GM19240 (cell line): ENCODE results near the gene PIRT.

Experiments used
- DNase-seq: peaks from one replicate; pipeline ENCODE4 v3.0.0; 2011; ENCODE audit warnings: low spot score; ENCODE audit not compliant: insufficient read length

Gene PIRT

GRCh38 chr17:10821770-10822169, 16.1 kb downstream of the PIRT start:
- no peak for DNase-seq

- no peak for DNase-seq
Observed at GRCh38 chr17:10821054-10821453, 16.8 kb downstream of the PIRT start.

- no peak for DNase-seq
Observed at GRCh38 chr17:10815319-10815718, 22.6 kb downstream of the PIRT start.

- DNase-seq, result no peak
Observed at GRCh38 chr17:10814075-10814474, 23.8 kb downstream of the PIRT start.

GRCh38 chr17:10812674-10813073, 25.2 kb downstream of the PIRT start:
- DNase-seq, result no peak

- DNase-seq, result no peak
Observed at GRCh38 chr17:10809605-10810004, 28.3 kb downstream of the PIRT start.

GRCh38 chr17:10807704-10808128, 30.2 kb downstream of the PIRT start:
- DNase-seq, result no peak

GRCh38 chr17:10806545-10807262, 31.2 kb downstream of the PIRT start:
- DNase-seq, result no peak

GRCh38 chr17:10805911-10806310, 32.0 kb downstream of the PIRT start:
- no peak for DNase-seq

- DNase-seq, result no peak
Observed at GRCh38 chr17:10804546-10804945, 33.3 kb downstream of the PIRT start.

GRCh38 chr17:10803830-10804475, 33.9 kb downstream of the PIRT start, which contains the start of gene TMEM238L:
TSS of gene TMEM238L (minus strand) at chr17:10804099. CDS start at chr17:10803963, 136 bp downstream.
- DNase-seq, result no peak

- no peak for DNase-seq
Observed at GRCh38 chr17:10803350-10803749, 34.5 kb downstream of the PIRT start.

GRCh38 chr17:10802496-10803284, 35.2 kb downstream of the PIRT start:
- no peak for DNase-seq

GRCh38 chr17:10799407-10799806, 38.5 kb downstream of the PIRT start:
- DNase-seq, result no peak

- DNase-seq, result no peak
Observed at GRCh38 chr17:10798910-10799309, 39.0 kb downstream of the PIRT start.

GRCh38 chr17:10798332-10798749, 39.5 kb downstream of the PIRT start:
- no peak for DNase-seq

- DNase-seq, result no peak
Observed at GRCh38 chr17:10797476-10798328, 40.2 kb downstream of the PIRT start.

- DNase-seq, result no peak
Observed at GRCh38 chr17:10793816-10794215, 44.1 kb downstream of the PIRT start.

GRCh38 chr17:10793256-10793655, 44.6 kb downstream of the PIRT start:
- DNase-seq, result no peak

- no peak for DNase-seq
Observed at GRCh38 chr17:10792151-10792550, 45.7 kb downstream of the PIRT start.
